Measurements from ENCODE around the gene SYCP2.
"Not testable (repeated sequence)": the region's sequence is repeated elsewhere in the genome, so short reads cannot be mapped to it uniquely, and the experiment has no call there.

The SYCP2 gene

DNA sequence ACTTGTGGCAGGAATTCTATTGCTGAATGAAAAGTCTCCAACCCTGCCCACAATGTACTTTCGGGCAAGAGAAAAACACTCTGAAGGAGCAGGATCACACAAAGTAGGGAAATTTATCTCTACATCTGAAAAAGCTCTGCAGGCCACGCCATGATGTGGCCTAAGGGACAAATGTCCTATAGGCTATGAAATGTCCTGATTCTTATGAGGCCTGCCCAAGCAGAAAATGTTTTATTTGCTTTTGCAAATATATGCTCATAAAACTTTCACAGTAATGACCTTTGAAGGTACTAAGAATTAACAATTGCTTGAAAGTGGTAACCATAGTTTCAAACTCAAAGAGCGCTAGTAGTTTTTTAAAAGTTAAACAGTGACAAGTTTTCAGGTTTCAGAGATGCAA is 31.0 kb downstream of the SYCP2 start:
- no peak for DNase-seq

DNA sequence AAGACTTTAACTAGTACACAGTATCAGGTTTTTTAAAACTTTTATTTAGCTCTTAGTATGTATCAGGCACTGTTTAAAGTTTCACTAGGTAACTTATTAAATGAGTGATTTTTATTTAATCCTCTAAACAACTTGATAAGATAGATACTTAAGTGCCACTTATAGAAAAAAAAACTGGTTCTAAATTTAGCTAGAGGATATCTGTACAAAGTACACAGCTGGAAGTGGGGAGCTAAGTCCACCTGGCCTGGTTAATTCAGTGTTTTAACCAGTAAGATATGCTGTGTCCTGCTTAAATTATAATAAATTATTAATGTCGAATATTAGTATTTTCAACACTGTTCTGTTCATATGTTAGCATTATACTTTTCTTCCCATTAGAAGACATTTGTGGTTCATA is 37.5 kb downstream of the SYCP2 start:
- no peak for DNase-seq

DNA sequence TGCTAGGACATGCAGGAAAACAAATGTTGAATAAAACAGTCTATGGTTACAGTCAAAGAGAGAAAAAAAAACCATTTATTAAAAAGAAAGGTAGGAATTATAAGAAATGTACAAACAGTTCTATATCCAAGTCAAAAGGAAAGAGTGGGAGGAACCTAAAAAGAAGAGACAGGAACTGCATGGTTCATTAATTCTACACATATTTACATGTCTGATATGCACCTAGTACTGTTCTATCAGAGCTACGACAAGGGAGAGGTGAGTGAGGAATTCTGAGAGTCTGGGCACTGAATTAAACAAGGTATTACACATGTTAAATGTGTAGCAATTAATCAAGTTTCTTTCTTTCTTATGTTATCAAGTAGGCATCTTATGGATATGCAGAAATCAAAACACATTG is 41.9 kb downstream of the SYCP2 start:
- no peak for DNase-seq

DNA sequence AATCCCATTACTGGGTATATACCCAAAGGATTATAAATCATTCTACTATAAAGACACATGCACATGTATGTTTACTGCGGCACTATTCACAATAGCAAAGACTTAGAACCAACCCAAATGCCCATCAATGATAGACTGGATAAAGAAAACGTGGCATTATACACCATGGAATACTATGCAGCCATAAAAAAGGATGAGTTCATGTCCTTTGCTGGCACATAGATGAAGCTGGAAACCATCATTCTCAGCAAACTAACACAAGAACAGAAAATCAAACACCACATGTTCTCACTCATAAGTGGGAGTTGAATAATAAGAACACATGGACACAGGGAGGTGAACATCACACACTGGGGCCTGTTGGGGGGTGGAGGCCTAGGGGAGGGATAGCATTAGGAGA is 43.4 kb downstream of the SYCP2 start:
- DNase-seq: not testable (repeated sequence)

DNA sequence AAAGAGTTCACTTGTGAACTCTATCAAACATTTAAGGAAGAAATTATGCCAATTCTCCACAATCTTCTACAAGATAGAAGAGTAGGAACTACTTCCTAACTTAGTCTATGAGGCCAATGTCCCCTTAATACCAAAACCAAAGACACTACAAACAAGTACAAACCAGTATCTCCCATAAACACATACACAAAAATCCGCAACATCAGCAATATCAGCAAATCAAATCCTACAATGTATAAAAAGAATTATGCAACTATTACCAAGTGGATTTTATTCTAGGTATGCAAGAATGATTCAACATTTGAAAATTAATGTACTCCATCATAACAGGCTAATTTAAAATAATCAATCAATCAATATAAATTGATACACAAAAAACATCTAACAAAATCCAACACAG is 45.4 kb downstream of the SYCP2 start:
- DNase-seq: no peak

DNA sequence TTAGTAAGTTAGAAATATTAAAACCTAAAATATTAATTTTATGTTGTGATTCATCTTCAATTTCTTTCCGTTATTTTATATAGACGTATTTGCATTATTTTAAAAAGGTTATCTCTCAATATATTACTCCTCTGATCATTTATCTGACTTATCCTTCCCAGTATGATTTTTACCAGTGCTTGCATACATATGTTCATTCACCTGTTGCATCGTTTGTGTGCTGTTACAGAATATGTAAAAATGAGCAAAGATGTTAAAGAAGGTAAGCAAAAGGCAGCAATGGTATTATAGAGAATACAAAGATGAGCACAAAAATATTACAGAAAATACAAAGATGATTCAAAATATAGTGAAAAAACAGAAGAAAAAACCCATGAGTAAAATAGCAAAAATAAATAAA is 48.9 kb downstream of the SYCP2 start:
- no peak for DNase-seq

DNA sequence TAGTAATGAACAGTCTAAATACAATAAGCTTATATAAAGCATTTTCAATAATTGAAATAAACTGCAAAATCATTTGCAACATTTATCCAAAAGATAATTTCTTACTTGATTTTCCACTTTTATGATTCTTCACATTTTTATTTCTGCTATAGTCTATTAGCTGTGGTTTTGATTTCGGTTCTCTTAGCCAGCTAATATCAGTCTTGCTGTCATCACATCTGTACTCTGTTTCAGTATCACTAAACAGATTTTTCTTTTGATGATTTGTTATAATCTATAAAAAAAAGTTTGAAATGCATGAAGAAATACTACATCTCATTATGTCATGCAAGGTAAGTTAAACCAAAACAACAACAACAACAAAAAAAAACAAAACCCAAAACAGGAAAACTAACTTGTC is 53.2 kb downstream of the SYCP2 start:
- no peak for DNase-seq

DNA sequence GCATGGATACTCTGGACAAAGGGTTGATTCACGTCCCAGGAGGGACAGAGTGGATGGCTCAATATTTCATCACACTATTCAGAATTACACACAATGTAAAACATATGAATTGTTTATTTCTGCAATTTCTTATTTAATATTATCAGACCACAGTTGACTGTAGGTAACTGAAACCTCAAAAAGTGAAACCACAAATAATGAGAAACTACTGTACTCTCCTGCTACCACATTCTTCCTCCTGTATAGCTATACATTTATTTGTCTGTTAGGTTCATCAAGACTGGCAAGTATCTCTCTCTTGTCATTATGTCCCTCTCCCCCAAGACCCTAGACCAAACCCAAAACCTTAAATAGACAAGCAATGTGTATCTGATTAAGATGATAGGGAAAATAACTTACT is 60.0 kb downstream of the SYCP2 start:
- DNase-seq: no peak

DNA sequence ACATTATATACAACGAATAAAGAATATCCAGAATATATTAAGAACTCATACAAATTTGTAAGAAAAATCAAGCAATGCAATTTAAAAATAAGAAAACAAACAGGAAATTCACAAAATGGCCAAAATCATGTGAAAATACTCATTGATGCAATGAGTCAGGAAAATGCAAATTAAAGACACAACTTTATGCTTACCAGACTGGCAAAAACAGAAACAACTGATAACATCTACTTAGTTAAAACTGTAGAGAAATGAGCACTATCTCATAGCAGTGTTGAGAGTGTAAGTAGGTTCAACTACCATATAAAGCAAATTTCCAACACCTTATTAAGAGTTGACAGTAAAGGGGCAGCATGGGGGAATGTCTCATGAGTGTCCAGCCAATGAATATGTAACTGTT is 62.3 kb downstream of the SYCP2 start:
- no peak for DNase-seq

DNA sequence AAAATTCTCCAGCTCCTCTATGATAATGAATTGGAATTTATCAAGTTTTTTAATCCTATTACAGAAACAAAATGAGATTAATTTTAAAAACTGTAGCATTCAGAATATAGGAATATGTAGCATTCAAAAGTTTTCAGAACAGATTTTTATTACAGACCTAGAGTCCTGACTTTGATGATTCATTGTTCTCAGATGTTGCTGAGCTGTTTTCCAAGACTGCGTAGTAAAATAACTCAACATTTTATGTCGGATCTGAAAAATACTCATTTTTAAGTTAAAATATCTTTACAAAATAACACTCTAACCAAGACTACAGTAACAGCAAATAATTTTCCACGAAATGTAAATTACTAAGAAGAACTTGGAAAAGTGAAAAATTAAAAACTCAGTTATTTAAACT is 67.1 kb downstream of the SYCP2 start:
- DNase-seq: no peak

DNA sequence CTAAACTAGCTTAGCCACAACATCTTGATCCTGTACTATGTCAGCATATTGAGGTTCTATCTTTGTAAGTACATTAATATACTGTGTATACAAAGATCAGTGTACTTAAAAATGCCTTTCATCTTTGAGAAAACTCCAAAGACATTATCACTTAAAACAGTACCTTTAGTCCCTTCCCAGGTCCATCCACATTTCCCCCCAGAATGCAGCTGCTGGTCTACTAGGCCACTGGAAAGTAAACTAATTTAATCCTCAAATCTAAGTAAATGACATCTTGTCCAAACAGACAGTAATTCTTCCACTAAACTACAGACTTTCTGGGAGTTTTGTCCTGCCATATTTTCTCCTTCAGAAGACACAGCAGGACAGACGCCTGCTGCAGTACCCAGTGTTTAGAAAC is 68.7 kb downstream of the SYCP2 start:
- DNase-seq: no peak

DNA sequence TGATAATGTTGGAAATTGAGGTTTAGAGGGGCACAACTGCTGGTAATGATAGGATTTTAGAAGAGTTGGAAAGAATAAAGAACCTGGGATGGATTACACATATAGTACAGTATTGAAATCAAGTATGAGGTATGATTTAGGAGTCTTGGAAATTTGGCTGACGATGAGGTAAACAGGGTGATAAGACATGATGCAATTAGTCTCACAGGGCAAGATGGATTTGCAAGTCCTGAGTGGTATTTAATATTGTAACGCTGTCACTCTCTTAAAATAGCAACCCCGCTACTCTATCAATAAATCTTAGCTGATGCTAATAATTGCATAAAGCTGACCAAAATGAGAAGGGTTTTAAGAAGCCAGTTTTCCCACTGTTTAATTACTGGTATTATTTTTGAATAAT is 70.4 kb downstream of the SYCP2 start:
- DNase-seq: no peak

DNA sequence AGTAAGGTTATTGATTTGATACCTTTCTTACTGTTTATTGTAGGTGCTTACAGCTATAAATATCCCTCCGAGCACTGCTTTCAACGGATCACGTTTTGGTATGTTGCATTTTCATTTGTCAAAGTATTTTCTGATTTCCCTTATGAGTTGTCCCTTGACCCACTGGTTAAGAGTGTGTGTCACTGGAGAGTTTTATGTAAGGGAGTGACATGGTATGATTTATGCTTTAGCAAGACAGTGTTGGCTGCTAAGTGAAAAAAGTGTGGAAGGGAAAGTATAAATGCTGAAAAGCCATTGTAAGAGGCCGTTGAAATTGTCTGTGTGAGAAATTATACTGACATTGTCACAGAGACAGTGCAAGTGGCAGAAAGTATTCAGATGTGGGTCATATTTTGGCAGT is 72.0 kb downstream of the SYCP2 start:
- no peak for DNase-seq

DNA sequence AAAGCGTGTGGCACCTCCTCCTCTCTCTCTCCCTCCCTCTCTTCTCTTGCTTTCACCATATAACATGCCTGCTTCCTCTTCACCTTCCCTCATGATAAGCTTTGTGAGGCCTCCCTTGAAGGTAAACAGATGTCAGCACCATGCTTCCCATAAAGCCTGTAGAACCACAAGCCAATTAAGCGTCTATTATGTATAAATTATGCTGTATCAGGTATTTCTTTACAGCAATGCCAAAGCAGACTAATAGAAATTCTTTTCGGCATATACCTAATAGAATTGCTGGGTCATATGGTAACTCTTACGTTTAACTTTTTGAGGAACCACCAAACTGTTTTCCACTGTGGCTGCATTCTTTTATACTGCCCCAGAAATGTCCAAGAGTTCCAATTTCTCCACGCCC is 75.0 kb downstream of the SYCP2 start:
- no peak for DNase-seq

DNA sequence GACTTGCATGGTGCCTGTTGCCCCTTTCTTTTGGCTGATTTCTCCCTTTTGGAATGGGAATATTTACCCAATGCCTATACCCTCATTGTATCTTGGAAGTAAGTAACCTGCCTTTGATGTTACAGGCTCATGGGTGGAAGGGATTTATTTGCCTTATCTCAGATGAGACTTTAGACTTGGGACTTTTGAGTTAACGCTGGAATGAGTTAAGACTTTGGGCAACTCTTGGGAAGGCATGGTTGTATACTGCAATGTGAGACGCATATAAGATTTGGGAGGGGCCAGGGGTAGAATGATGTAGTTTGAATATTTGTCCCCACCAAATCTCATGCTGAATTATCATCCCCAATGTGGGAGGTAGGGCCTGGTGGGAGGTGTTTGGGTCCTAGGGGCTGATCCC is 75.5 kb downstream of the SYCP2 start:
- no peak for DNase-seq

DNA sequence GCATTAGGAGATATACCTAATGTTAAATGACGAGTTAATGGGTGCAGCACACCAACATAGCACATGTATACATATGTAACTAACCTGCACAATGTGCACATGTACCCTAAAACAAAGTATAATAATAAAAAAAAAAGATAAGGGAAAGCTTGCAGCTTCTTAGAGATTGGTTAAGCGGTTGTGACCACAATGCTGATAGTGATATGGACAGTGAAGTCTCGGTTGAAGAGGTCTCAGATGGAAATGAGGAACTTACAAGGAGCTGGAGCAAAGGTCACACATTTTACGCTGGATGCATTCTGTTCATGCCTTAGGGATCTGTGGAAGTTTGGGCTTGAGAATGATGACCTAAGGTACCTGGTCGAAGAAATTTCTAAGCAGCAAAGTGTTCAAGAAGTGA is 76.5 kb downstream of the SYCP2 start:
- not testable (repeated sequence) for DNase-seq

DNA sequence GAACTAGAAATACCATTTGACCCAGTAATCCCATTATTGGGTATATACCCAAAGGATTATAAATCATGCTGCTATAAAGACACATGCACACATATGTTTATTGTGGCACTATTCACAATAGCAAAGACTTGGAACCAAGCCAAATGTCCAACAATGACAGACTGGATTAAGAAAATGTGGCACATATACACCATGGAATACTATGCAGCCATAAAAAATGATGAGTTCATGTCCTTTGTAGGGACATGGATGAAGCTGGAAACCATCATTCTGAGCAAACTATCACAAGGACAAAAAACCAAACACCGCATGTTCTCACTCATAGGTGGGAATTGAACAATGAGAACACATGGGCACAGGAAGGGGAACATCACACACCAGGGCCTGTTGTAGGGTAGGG is 76.9 kb downstream of the SYCP2 start:
- DNase-seq: not testable (repeated sequence)

DNA sequence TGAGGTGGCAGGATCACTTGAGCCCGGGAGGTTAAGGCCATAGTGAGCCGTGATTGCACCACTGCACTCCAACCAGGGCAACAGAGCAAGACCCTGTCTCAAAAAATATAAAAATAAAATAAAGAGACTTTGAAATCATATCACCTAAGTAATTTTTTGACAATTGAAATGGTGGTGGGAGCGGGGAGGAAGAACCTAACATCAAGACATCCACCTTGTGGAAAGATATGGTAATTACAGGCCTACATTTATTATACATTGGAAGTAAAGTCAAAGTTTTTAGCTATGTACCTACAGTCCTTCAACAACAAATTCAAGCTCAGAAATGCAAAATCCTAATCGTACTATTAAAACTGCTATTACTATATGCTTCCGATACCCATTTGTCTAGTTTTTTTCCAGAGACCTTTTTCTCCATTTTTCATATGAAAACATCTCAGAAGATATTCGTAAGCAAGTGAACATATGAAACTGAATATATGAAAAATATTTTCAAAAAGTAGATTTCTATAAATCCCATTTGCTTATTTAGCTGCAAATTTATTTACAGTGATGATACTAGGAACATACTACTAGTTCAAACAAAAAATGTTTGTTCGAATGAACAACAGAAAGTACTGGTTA is 83.3 kb downstream of the SYCP2 start:
- DNase-seq: no peak

DNA sequence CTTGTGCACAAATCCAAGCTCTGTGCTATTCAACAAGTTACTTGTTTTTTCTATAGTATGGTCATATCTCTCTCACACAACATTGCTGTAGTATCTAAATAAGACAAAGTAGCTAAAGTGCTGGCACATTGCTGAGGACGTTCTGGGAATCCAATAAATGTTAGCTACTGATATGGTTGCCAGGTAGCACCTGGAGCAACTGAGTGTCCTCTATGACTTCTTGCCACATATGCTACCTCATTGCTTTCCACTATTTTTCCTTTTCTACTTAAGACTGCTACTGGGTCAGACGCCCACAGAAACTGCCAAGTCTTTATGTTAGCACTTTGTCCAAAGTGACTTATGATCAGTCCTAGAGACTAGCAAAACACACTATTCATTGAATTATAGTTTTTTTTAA is 85.3 kb downstream of the SYCP2 start:
- no peak for DNase-seq

DNA sequence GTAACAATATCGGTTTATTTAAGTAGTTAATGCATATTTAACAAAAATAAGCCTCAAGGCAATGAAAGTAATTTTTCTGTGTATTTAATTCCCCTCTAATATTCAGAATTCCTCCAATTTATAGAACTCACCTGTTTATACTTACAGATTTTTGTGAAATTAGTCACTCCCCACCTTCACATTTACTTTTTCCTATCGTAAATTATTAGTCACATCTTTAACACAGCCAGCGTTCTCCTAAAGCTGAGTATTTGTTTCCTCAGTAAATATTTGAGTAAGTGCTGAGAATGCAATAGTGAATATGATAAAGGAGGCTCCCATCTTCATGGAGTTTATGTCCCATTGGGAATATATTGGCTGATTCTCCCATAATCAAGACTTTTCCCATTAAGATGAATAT is 88.0 kb downstream of the SYCP2 start:
- DNase-seq: no peak

DNA sequence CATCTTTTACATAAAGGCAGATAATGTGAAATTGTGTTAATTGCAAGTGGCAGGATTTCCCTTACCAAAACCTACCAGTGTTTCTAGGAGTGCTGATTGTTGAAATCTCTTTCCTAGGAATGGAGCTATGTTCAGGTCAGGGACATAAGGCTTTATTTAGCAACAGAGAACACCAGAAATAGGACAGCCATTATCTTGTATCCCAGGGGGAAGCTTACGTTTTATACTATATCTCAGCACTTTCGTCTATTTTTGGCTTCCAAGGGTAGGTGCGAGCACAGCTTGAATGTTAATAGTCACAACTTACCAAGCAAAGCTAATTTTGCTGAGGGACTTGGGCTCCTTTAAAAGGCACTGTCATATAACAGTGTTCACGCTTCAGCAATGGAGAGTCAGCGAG is 94.0 kb downstream of the SYCP2 start:
- DNase-seq: no peak

DNA sequence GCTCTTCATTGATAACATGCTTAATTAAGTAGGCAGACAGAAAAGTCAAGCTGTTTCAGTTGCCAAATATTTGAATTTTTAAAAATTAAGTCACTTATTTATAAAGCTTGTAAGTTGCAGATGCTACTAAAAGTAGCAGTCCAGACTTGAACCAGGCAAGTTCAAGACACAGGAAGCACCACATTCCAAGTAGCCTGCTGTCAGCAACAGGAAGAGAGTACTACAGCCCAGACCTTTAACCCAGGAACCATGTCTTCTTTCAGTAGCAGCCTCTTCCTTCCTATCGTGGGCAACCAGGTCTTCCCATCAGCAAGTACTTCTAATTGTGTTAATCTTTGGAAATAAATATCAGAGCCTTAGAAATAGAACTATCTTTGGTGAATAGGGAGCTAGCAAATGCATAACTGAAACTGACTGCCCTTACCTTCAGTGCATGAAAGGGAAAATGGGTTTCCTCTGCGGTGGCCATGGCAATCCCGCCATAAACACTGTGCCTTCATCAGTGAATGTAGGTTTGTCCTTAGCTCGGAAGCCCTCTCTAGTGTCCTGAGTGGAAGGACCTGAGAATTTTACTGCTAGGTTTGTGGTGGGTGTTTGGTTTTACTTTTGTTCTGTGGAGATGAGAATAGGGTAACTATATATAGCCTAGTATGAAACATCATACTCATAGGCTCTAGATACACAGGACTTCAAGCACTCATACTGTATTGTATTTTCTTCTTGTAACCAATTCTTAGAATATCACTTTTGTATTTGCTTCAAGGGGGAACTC is 95.6 kb downstream of the SYCP2 start:
- no peak for DNase-seq

DNA sequence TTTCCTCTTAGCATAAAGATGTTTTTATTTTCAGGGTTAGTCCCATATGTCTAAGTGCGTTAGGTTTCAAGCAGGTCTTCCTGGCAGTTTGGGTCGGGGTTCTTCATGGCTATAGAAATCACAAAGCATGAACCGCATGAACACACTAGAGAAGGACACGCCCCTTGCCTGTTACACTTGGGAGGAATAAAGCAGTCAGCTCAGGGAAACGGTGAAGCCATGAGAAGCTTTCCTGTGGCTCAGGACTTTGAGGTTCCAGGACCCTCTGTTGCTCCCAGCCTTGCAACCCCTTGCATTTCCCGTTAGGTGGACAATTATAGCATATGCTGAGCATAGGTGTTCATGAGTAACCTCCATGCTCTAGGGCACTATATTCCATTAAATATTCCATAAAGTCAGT is 96.7 kb downstream of the SYCP2 start:
- no peak for DNase-seq

DNA sequence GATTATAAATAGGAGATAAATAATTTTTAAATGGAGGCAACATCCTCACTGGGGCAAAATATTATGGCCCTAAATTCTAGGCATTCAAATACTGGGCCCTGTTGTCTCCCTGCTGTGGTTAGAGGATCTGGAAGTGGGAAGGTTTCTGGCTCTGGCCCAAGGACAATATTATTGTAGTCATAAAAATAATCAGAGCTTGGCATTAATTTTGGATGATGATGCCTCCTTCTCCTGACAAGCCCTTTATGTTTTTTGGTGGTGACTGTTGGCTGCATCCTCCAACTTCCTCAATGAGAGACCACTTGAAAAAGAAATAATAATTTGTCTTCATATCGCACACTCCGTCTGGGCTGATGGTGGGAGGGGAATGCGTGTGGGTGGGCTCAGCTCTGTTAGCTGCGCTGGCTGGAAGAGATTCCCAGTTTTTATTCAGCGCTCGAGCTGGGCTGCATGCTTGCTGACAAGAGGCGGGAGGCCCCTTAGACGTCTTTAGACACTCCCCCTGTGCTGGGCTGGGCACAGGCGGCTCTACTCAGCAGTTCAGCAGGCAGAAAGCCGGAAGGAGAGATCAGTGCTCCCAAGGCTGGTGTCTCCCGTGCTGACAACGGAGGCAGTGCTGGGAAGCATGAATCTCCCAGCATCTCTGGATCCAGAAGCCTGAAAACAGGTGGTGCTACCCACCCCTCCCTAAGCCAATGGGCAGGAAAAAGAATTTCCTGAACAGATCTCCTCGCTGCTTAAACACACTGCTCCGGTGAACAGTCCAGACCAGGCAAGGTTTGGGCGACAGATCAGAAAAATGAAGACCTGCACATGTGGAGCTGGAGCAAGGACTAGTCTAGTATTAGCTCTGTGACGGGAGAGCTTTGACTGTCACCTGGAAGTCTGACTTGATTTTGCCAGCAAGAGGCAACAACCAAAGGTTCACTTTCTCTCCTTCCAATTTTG is 97.7 kb downstream of the SYCP2 start:
- no peak for DNase-seq

Data from activated T-cell treated with anti-CD3 and anti-CD28 coated beads for 4 hours (primary cell).